ENCODE measurements around the gene ARL6IP1. TPM values are rescaled to one million over a fixed set of nuclear protein-coding genes. Genes with fewer than 3 reads are reported as not detected.
A peak's percentile ranks its signal among the peaks of the same experiment; 100 is the strongest.

The ARL6IP1 gene
- total and polyA plus RNA-seq, 3 experiments from 2014 or later: 90.6 to 229 (median 92.8) TPM

- no peak for DNase-seq
- Histone ChIP-seq H3K9me3 (ENCODE audit: low read length) (no peaks in the 10 kb centered on the region), H3K27me3 (ENCODE audit: insufficient read depth, low read length, poor library complexity, severe bottlenecking) (no peaks in the 10 kb centered on the region), H3K36me3 (ENCODE audit: insufficient read depth, low read length) (peaks cover 20% of the 10 kb centered on the region), H3K4me3 (ENCODE audit: low read length) (no peak overlapping the region), H3K27ac (ENCODE audit: low read depth, low read length) (no peak overlapping the region), H3K4me1 (ENCODE audit: insufficient read depth, low read length) (peaks cover 28% of the 10 kb centered on the region)
- Mint-ChIP-seq H3K4me3 (peak overlapping the region in 1 of 7 donors; percentile 59), H3K27ac (peak overlapping the region in 1 of 8 donors; percentile 10), H3K9me3 (no peaks in the 10 kb centered on the region), H3K27me3 (peaks cover 0 to 2% of the 10 kb centered on the region in 2 donors), H3K36me3 (peaks cover 4 to 62% (median 15%) of the 10 kb centered on the region in 3 donors), H3K4me1 (peaks cover 34 to 55% (median 54%) of the 10 kb centered on the region in 3 donors)
- CTCF ChIA-PET: no interaction called here
- POLR2A ChIA-PET: no interaction called here
Observed at GRCh38 chr16:18797746-18798145, 3.6 kb downstream of the ARL6IP1 start.

GRCh38 chr16:18796377-18796776, 5.0 kb downstream of the ARL6IP1 start:
- H3K27me3 ChIP-seq (ENCODE audit: insufficient read depth, low read length, poor library complexity, severe bottlenecking): no peaks in the 10 kb centered on the region
- Mint-ChIP-seq H3K36me3 (peaks cover 5 to 69% (median 17%) of the 10 kb centered on the region in 3 donors), H3K27me3 (peaks cover 0 to 1% of the 10 kb centered on the region in 2 donors), H3K4me1 (peaks cover 29 to 48% (median 45%) of the 10 kb centered on the region in 3 donors), H3K27ac (peak overlapping the region in 1 of 8 donors; percentile 22), H3K9me3 (no peaks in the 10 kb centered on the region), H3K4me3 (peak overlapping the region in 1 of 7 donors; percentile 40)
- H3K27ac ChIP-seq (ENCODE audit: low read depth, low read length): no peak overlapping the region
- H3K36me3 ChIP-seq (ENCODE audit: insufficient read depth, low read length): peaks cover 23% of the 10 kb centered on the region
- no peak overlapping the region for H3K4me3 ChIP-seq (ENCODE audit: low read length)
- POLR2A ChIA-PET: no interaction called here
- H3K9me3 ChIP-seq (ENCODE audit: low read length): no peaks in the 10 kb centered on the region
- CTCF ChIA-PET: no interaction called here
- peaks cover 18% of the 10 kb centered on the region for H3K4me1 ChIP-seq (ENCODE audit: insufficient read depth, low read length)
- no peak for DNase-seq

GRCh38 chr16:18792836-18793433, 8.4 kb downstream of the ARL6IP1 start:
- Mint-ChIP-seq H3K27me3 (peaks cover 0 to 2% of the 10 kb centered on the region in 2 donors), H3K27ac (peak overlapping the region in 4 of 8 donors; percentile 2 to 28 (median 18)), H3K9me3 (no peaks in the 10 kb centered on the region), H3K36me3 (peaks cover 15 to 81% (median 30%) of the 10 kb centered on the region in 3 donors), H3K4me1 (peaks cover 27 to 45% (median 36%) of the 10 kb centered on the region in 3 donors), H3K4me3 (peak overlapping the region in 1 of 7 donors; percentile 17)
- no peak overlapping the region for H3K27ac ChIP-seq (ENCODE audit: low read depth, low read length)
- POLR2A ChIA-PET: interaction anchor here (7.1 kb wide), 1 partner anchor 8 kb away, joined by 118 read pairs; the partner anchor contains the start of gene ARL6IP1
- H3K36me3 ChIP-seq (ENCODE audit: insufficient read depth, low read length): peaks cover 36% of the 10 kb centered on the region
- peaks cover 13% of the 10 kb centered on the region for H3K4me1 ChIP-seq (ENCODE audit: insufficient read depth, low read length)
- H3K4me3 ChIP-seq (ENCODE audit: low read length): no peak overlapping the region
- no peaks in the 10 kb centered on the region for H3K9me3 ChIP-seq (ENCODE audit: low read length)
- no peaks in the 10 kb centered on the region for H3K27me3 ChIP-seq (ENCODE audit: insufficient read depth, low read length, poor library complexity, severe bottlenecking)
- CTCF ChIA-PET: interaction anchor here (2.7 kb wide), 1 partner anchor 9 kb away, joined by 18 read pairs; the partner anchor contains the start of gene ARL6IP1
- no peak for DNase-seq

GRCh38 chr16:18789850-18790706, 11.3 kb downstream of the ARL6IP1 start, which contains the start of gene RPS15A:
TSS of gene RPS15A (minus strand) at chr16:18790334. CDS start at chr16:18789113, 1,221 bp downstream.
- H3K36me3 ChIP-seq (ENCODE audit: insufficient read depth, low read length): peaks cover 50% of the 10 kb centered on the region
- H3K27me3 Mint-ChIP-seq: peaks cover 0 to 2% of the 10 kb centered on the region in 2 donors
- H3K9me3 ChIP-seq (ENCODE audit: low read length): no peaks in the 10 kb centered on the region
- POLR2A ChIA-PET: interaction anchor here (0.7 to 7.1 kb wide), 4 partner anchors 11 to 765 kb away, joined by 4 to 118 read pairs (median 6); partner anchors contain the start of genes ARL6IP1 and VPS35L
- H3K4me1 ChIP-seq (ENCODE audit: insufficient read depth, low read length): peaks cover 41% of the 10 kb centered on the region
- peak within 1 kb of the TSS; percentile 76 for H3K4me3 ChIP-seq (ENCODE audit: low read length)
- H3K4me3 Mint-ChIP-seq: peak within 1 kb of the TSS; percentile 90 to 99 (median 97)
- peaks cover 28 to 85% (median 42%) of the 10 kb centered on the region in 3 donors for H3K36me3 Mint-ChIP-seq
- H3K27me3 ChIP-seq (ENCODE audit: insufficient read depth, low read length, poor library complexity, severe bottlenecking): no peaks in the 10 kb centered on the region
- peak within 1 kb of the TSS; percentile 87 to 98 (median 92) for H3K27ac Mint-ChIP-seq
- peaks cover 46 to 55% (median 52%) of the 10 kb centered on the region in 3 donors for H3K4me1 Mint-ChIP-seq
- CTCF ChIA-PET: interaction anchor here (0.7 to 1.6 kb wide), 4 partner anchors 8 to 277 kb away, joined by 3 to 37 read pairs (median 4); partner anchors contain the start of genes ARL6IP1 and COQ7
- H3K9me3 Mint-ChIP-seq: no peaks in the 10 kb centered on the region
- DNase-seq: peak; percentile 86 to 96 (median 92)
- peak within 1 kb of the TSS; percentile 85 for H3K27ac ChIP-seq (ENCODE audit: low read depth, low read length)

GRCh38 chr16:18789515-18789849, 11.9 kb downstream of the ARL6IP1 start:
- H3K27ac ChIP-seq (ENCODE audit: low read depth, low read length): peak overlapping the region; percentile 85
- H3K4me1 ChIP-seq (ENCODE audit: insufficient read depth, low read length): peaks cover 46% of the 10 kb centered on the region
- H3K27me3 ChIP-seq (ENCODE audit: insufficient read depth, low read length, poor library complexity, severe bottlenecking): no peaks in the 10 kb centered on the region
- peaks cover 56% of the 10 kb centered on the region for H3K36me3 ChIP-seq (ENCODE audit: insufficient read depth, low read length)
- Mint-ChIP-seq H3K27ac (peak overlapping the region; percentile 87 to 98 (median 92)), H3K4me1 (peaks cover 52 to 61% (median 58%) of the 10 kb centered on the region in 3 donors), H3K4me3 (peak overlapping the region; percentile 90 to 99 (median 97)), H3K27me3 (peaks cover 0 to 2% of the 10 kb centered on the region in 2 donors), H3K36me3 (peaks cover 28 to 87% (median 44%) of the 10 kb centered on the region in 3 donors), H3K9me3 (no peaks in the 10 kb centered on the region)
- ChIA-PET POLR2A (interaction anchor here (1.0 to 7.1 kb wide), 2 partner anchors 12 to 766 kb away, joined by 4 to 118 read pairs; partner anchors contain the start of genes ARL6IP1 and VPS35L), CTCF (interaction anchor here (1.0 to 1.6 kb wide), 2 partner anchors 12 to 14 kb away, joined by 3 to 37 read pairs; partner anchors contain the start of gene ARL6IP1)
- no peak for DNase-seq
- H3K4me3 ChIP-seq (ENCODE audit: low read length): peak overlapping the region; percentile 76
- no peaks in the 10 kb centered on the region for H3K9me3 ChIP-seq (ENCODE audit: low read length)

GRCh38 chr16:18788828-18789514, 12.4 kb downstream of the ARL6IP1 start:
- Histone ChIP-seq H3K36me3 (ENCODE audit: insufficient read depth, low read length) (peaks cover 56% of the 10 kb centered on the region), H3K9me3 (ENCODE audit: low read length) (no peaks in the 10 kb centered on the region), H3K4me1 (ENCODE audit: insufficient read depth, low read length) (peaks cover 46% of the 10 kb centered on the region), H3K27me3 (ENCODE audit: insufficient read depth, low read length, poor library complexity, severe bottlenecking) (no peaks in the 10 kb centered on the region), H3K27ac (ENCODE audit: low read depth, low read length) (peak overlapping the region; percentile 85), H3K4me3 (ENCODE audit: low read length) (peak overlapping the region; percentile 76)
- peak overlapping the region; percentile 87 to 98 (median 92) for H3K27ac Mint-ChIP-seq
- peaks cover 0 to 2% of the 10 kb centered on the region in 2 donors for H3K27me3 Mint-ChIP-seq
- H3K9me3 Mint-ChIP-seq: no peaks in the 10 kb centered on the region
- H3K4me3 Mint-ChIP-seq: peak overlapping the region; percentile 90 to 99 (median 97)
- H3K4me1 Mint-ChIP-seq: peaks cover 57 to 66% (median 62%) of the 10 kb centered on the region in 3 donors
- ChIA-PET POLR2A (interaction anchor here (7.1 kb wide), 1 partner anchor 12 kb away, joined by 118 read pairs; the partner anchor contains the start of gene ARL6IP1), CTCF (interaction anchor here (1.0 to 1.6 kb wide), 3 partner anchors 12 to 15 kb away, joined by 3 to 37 read pairs (median 10); partner anchors contain the start of gene ARL6IP1)
- DNase-seq: no peak
- H3K36me3 Mint-ChIP-seq: peaks cover 28 to 87% (median 42%) of the 10 kb centered on the region in 3 donors
